Adrenal gland (tissue), 12 donors: ENCODE measurements around the gene METTL24. TPM values are rescaled to one million over a fixed set of nuclear protein-coding genes. Genes with fewer than 3 reads are reported as not detected.

ENCODE experiments used
- DNase-seq, 7 donors: peaks; one replicate each; pipeline ENCODE4 v3.0.0-alpha.2; 2019 to 2020
- H3K27ac ChIP-seq, 5 donors: fragments of 200-600 bp; sonication (generic) in 4 of 5; 1 replicate in 3 of 5; 2 replicates in 2 of 5; pipeline versions ENCODE4 v1.5.1 to v1.8.0; 2016 to 2020; ENCODE audit warnings: mild to moderate bottlenecking in 1 of 5
- H3K27me3 ChIP-seq: fragments of 200-600 bp; 2 replicates; pipeline ENCODE4 v1.8.0; 2021
- H3K36me3 ChIP-seq, 2 donors: fragments of 200-600 bp; replicated peaks in 1 of 2; 1 replicate in 1 of 2; 2 replicates in 1 of 2; pipeline versions ENCODE4 v1.5.1 to v1.8.0; 2018 to 2022
- H3K4me1 ChIP-seq, 2 donors: fragments of 200-600 bp; replicated peaks in 1 of 2; 1 replicate in 1 of 2; 2 replicates in 1 of 2; pipeline versions ENCODE4 v1.5.1 to v1.8.0; 2018 to 2021
- H3K4me3 ChIP-seq, 4 donors: fragments of 200-600 bp; sonication (generic) in 3 of 4; one replicate each; pipeline ENCODE4 v1.5.1; 2016 to 2018
- H3K9me3 ChIP-seq, 3 donors: fragments of 200-600 bp; sonication (generic) in 1 of 3; replicated peaks in 1 of 3; 1 replicate in 2 of 3; 2 replicates in 1 of 3; pipeline versions ENCODE4 v1.5.1 to v1.8.0; 2016 to 2021
- POLR2A ChIP-seq, 2 donors: fragments of 450-650 bp; IDR thresholded peaks; one replicate each; pipeline ENCODE4 v1.6.1; 2017; ENCODE audit warnings: antibody characterized with exemption in 2 of 2, mild to moderate bottlenecking in 2 of 2, moderate library complexity in 1 of 2
- WGBS, 4 donors: extraction: QIAGEN DNeasy Blood & Tissue Kit in 2 of 4; methylation state at CpG; one replicate each; pipeline versions ENCODE4 v1.1.5 to v1.1.7; 2013 to 2017; 5-methylcytosine and 5-hydroxymethylcytosine counted together
- intact Hi-C, 2 donors: fragments of 100-400 bp; cut with DNase I; formaldehyde crosslinking; loops; one replicate each; pipeline versions ENCODE4 v1.14.1 to v1.15.0; 2022 to 2023
- polyA plus RNA-seq, 3 donors: library from polyadenylated mRNA; stranded (reverse); fragments of 200-250 nt in 2 of 3; fragments of 350-450 nt in 1 of 3; fragmentation: Illumina TruSeq in 1 of 3; extraction: RNeasy Lipid Tissue Mini Kit (QIAGEN cat#74804) in 1 of 3; gene quantifications; one replicate each; pipeline ENCODE4 v1.2.3, GENCODE V29; 2013 to 2014
- total RNA-seq, 9 donors: library from RNA; depleted of rRNA in 4 of 9; stranded (reverse); fragments of >200 nt in 4 of 9; fragments of 120-200 nt in 1 of 9; fragmentation: NEBNext Ultra II Directional in 1 of 9; extraction: Animal tissue kit (Norgen Biotek cat#: 25700) in 1 of 9; gene quantifications; one replicate each; pipeline versions ENCODE4 v1.1.0 to v1.2.4, GENCODE V29; 2013 to 2023
- TF ChIP-seq, protein P1 (sequence below), 6 experiments: fragments of 450-650 bp in 4 of 6; fragments of 200-600 bp in 2 of 6; sonication (generic) in 1 of 6; IDR thresholded peaks; 1 replicate in 5 of 6; 2 replicates in 1 of 6; pipeline versions ENCODE4 v1.5.1 to v1.8.0; 2016 to 2021; ENCODE audit warnings: antibody characterized with exemption in 6 of 6, mild to moderate bottlenecking in 2 of 6, moderate library complexity in 1 of 6
- donor health status: healthy with polysubstance abuse.
- donor health status: Bipolar disorder and iron deficiency.
- donor health status: DM: yes; HTN: yes; CAD: no.
- donor health status: DM: no; HTN: no; CAD: no.
- donor health status: DM: no; HTN: no; CAD: no.
- donor health status: DM: yes; HTN: yes; CAD: no.

Gene METTL24
- total and polyA plus RNA-seq, 12 donors, result 0.20 to 5.0 (median 1.8) TPM; not detected in 1

- intact Hi-C loops, result no loop called here
- Histone ChIP-seq H3K36me3 (no peaks in the 10 kb centered on the region), H3K4me1 (peaks cover 0 to 6% of the 10 kb centered on the region in 2 donors), H3K27me3 (no peaks in the 10 kb centered on the region), H3K4me3 (no peak overlapping the region), H3K9me3 (no peaks in the 10 kb centered on the region), H3K27ac (no peak overlapping the region)
- no peak for DNase-seq
- 58 to 75% (median 65%) methylated on average over 8 of the region's 8 CpGs for WGBS, 4 donors
- TF ChIP-seq POLR2A (IDR thresholded peaks at IDR 0.05), result no peak
- TF ChIP-seq, protein P1, sequence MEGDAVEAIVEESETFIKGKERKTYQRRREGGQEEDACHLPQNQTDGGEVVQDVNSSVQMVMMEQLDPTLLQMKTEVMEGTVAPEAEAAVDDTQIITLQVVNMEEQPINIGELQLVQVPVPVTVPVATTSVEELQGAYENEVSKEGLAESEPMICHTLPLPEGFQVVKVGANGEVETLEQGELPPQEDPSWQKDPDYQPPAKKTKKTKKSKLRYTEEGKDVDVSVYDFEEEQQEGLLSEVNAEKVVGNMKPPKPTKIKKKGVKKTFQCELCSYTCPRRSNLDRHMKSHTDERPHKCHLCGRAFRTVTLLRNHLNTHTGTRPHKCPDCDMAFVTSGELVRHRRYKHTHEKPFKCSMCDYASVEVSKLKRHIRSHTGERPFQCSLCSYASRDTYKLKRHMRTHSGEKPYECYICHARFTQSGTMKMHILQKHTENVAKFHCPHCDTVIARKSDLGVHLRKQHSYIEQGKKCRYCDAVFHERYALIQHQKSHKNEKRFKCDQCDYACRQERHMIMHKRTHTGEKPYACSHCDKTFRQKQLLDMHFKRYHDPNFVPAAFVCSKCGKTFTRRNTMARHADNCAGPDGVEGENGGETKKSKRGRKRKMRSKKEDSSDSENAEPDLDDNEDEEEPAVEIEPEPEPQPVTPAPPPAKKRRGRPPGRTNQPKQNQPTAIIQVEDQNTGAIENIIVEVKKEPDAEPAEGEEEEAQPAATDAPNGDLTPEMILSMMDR (IDR thresholded peaks at IDR 0.05), result no peak
Observed at GRCh38 chr6:110287462-110288341, 70.4 kb downstream of the METTL24 start.

DNA sequence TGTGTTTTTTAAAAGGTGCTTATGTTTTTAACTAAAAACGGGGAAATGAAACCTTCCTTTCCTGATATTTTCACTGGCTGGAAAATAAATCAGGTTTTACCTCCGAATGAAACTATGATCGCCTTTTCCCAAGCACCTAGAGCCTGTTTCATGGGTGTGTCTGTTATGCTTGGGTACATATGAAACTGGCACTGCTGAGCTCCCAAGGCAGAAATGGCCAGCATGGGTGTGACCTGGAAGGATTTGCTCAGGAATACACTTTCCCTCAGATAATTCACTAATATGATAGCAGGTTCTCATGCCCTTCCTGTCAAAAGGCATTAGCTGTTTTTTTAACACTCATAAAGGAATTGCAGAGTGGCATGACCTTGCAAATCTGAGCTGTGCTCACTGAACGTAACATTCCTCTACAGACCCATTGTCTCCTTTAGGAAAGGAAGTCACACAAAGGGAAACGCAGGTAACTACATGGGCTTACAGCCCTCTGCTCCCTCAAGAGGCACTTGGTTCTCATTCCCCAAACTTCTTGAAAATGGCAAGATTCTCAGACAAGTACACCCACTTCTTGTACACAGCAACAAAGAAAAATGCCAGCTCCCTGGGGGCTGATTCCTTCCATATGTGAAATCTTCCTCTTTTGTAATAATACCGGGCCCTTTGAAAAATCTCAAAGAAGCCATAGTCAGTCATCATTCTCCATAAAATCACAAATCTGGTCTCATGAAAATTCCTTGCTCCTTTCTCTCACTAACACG is 72.7 kb downstream of the METTL24 start:
- Histone ChIP-seq H3K4me1 (peaks cover 0 to 6% of the 10 kb centered on the region in 2 donors), H3K27me3 (no peaks in the 10 kb centered on the region), H3K27ac (no peak overlapping the region), H3K9me3 (no peaks in the 10 kb centered on the region), H3K4me3 (no peak overlapping the region), H3K36me3 (no peaks in the 10 kb centered on the region)
- 76 to 81% (median 80%) methylated on average over 7 of the region's 7 CpGs for WGBS, 4 donors
- TF ChIP-seq, protein P1 (IDR thresholded peaks at IDR 0.05), result no peak
- TF ChIP-seq POLR2A (IDR thresholded peaks at IDR 0.05), result no peak
- intact Hi-C loops, result no loop called here
- no peak for DNase-seq

GRCh38 chr6:110284855-110285254 is 73.3 kb downstream of the METTL24 start:
- no peaks in the 10 kb centered on the region for H3K36me3 ChIP-seq
- intact Hi-C loops, result no loop called here

GRCh38 chr6:110283657-110284056 is 74.5 kb downstream of the METTL24 start:
- 52 to 60% (median 56%) methylated on average over 2 of the region's 2 CpGs for WGBS, 4 donors
- Histone ChIP-seq H3K4me3 (no peak overlapping the region), H3K27me3 (no peaks in the 10 kb centered on the region), H3K36me3 (no peaks in the 10 kb centered on the region), H3K27ac (no peak overlapping the region), H3K9me3 (no peaks in the 10 kb centered on the region), H3K4me1 (peaks cover 0 to 6% of the 10 kb centered on the region in 2 donors)
- peak in 1 of 7 donors; percentile 3 for DNase-seq
- intact Hi-C loops, result no loop called here
- no peak for TF ChIP-seq POLR2A (IDR thresholded peaks at IDR 0.05)
- TF ChIP-seq, protein P1 (IDR thresholded peaks at IDR 0.05), result no peak

More at GRCh38 chr6:110284855-110285254, 73.3 kb downstream of the METTL24 start:
- Histone ChIP-seq H3K4me3 (no peak overlapping the region), H3K4me1 (peaks cover 0 to 6% of the 10 kb centered on the region in 2 donors), H3K27me3 (no peaks in the 10 kb centered on the region), H3K27ac (no peak overlapping the region), H3K9me3 (no peaks in the 10 kb centered on the region)
- DNase-seq, result no peak
- no peak for TF ChIP-seq POLR2A (IDR thresholded peaks at IDR 0.05)
